HTERT RPE-1 (cell line): Measurements from ENCODE around the gene ZNF213.
"Not testable (repeated sequence)": the region's sequence is repeated elsewhere in the genome, so short reads cannot be mapped to it uniquely, and the experiment has no call there.

Experiments used
- in situ Hi-C: fragments of 300-500 bp; cut with MboI; formaldehyde crosslinking; loops from 4 replicates; pipeline ENCODE4 v1.14.3; 2020; ENCODE audit warnings: low sequenced_read_pairs

ZNF213 gene

GRCh38 chr16:3148256-3149192 lies 13.7 kb downstream of the ZNF213 start:
- in situ Hi-C loops: no loop called here

- in situ Hi-C loops: no loop called here
Observed at GRCh38 chr16:3149193-3149530, 14.3 kb downstream of the ZNF213 start.

- in situ Hi-C loops: no loop called here
Observed at GRCh38 chr16:3149630-3150345, 15.0 kb downstream of the ZNF213 start.

- in situ Hi-C loops: no loop called here
Observed at GRCh38 chr16:3150346-3151218, 15.8 kb downstream of the ZNF213 start.

- in situ Hi-C loops: no loop called here
Observed at GRCh38 chr16:3152027-3152276, 17.1 kb downstream of the ZNF213 start.

- in situ Hi-C loops: no loop called here
Observed at GRCh38 chr16:3152277-3152990, 17.6 kb downstream of the ZNF213 start.

GRCh38 chr16:3152991-3153368 lies 18.2 kb downstream of the ZNF213 start:
- in situ Hi-C loops: no loop called here

- in situ Hi-C loops: no loop called here
Observed at GRCh38 chr16:3155181-3155580, 20.4 kb downstream of the ZNF213 start.

GRCh38 chr16:3155972-3156371 lies 21.1 kb downstream of the ZNF213 start:
- in situ Hi-C loops: no loop called here

GRCh38 chr16:3157229-3158025 lies 22.6 kb downstream of the ZNF213 start:
- in situ Hi-C loops: no loop called here

- in situ Hi-C loops: no loop called here
Observed at GRCh38 chr16:3158026-3158509, 23.2 kb downstream of the ZNF213 start.

GRCh38 chr16:3158510-3159314 lies 23.9 kb downstream of the ZNF213 start:
- in situ Hi-C loops: no loop called here

GRCh38 chr16:3161235-3162018 lies 26.6 kb downstream of the ZNF213 start:
- in situ Hi-C loops: no loop called here

- in situ Hi-C loops: no loop called here
Observed at GRCh38 chr16:3164121-3164991, 29.5 kb downstream of the ZNF213 start.

- in situ Hi-C loops: no loop called here
Observed at GRCh38 chr16:3165111-3165822, 30.4 kb downstream of the ZNF213 start.

GRCh38 chr16:3166505-3166886 lies 31.7 kb downstream of the ZNF213 start:
- in situ Hi-C loops: no loop called here

- in situ Hi-C loops: not testable (repeated sequence)
Observed at GRCh38 chr16:3168729-3169128, 33.9 kb downstream of the ZNF213 start.
